Glomerular visceral epithelial cell (primary cell): ENCODE data around the gene CYP26C1.
A peak's percentile ranks its signal among the peaks of the same experiment; 100 is the strongest.
"Not testable (repeated sequence)": the region's sequence is repeated elsewhere in the genome, so short reads cannot be mapped to it uniquely, and the experiment has no call there.

Source experiments
- DNase-seq: peaks from one replicate; pipeline ENCODE4 v3.0.0-alpha.2; 2016; ENCODE audit errors: extremely low spot score

Gene CYP26C1

DNA sequence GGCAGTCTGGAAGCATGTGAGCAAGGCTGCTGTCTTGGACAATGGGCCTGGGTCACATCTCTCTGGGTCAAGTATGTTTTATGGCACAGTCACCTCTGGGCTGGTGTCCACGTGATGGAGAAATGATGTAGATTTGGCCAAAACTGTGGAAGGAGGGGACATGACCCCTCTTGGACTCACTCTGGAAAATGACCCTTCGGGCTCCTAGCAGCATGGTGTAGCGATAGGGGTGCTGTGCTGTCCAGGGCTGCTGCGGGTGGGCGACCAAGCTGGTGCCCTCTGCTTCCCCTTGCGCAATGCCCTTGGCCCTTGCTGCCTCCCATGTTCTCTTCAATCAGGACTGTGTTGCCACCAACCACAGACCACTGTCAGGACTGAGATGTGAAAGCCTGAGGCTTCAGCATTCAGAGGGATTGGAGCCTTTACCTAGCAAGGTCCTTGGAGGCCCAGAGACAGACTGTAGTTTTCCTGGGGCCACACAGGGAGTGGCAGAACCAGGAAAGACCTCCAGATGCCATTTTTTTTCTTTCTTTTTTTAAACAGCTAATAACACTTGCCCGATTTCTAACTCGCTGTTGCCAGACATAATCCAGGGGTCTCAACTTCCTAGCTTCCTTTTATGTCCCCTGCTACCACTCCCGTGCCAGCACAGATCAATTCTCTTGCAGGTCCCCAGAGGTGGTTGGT, 19.2 kb downstream of the CYP26C1 start:
- DNase-seq, result no peak

DNA sequence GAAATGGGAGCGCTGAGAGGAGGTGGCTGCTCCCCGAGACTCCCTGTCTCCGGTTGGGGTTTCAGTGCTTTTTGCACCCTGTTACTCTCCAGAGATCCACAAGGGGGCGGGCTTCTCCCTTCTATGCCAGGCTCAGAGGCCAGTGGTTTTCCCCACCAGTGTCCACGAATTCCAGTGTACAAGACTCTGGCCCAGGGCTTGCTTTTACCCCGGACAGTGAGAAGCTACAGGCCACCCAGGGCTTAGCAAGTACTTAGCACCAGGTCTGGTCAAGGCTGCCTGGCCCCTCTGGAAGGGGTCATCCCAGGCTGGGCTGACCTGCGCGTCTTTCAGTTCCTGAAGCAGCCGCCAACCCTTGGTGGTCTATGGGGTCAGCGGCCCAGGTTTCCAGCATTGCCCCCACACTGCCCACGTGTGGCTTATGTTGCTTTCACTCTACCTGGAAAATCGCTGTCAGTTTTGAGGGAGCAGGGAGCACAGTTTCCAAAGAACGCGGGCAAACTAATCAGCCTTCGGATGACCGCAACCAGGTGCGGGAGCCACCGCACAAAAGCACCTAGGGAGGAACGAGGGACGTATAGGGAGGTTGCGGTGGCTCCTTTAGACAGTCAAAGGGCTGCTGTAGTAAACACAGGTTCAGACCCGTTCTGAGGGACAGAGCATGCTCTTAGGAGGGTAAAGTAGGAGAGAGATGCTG, 19.9 kb downstream of the CYP26C1 start:
- DNase-seq, result peak; percentile 63

DNA sequence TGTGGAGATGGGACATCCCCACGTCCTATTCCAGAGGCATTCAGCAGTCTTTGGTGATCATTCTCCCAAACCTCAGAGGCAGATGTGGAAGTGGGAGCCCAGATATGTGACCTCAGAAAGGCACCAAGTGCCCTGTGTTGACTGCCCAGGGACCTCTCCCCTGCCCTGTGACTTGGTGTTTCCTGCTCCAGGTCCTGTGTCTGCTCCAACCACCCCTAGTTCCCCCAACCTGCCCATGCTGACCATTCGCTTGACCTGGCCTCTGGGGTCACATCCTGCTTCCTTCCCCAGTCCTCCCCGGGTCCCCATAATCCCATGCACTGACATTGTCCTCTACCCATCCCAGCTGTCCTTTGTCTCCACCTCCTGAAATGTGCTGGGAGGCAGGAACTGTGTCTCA, 20.7 kb downstream of the CYP26C1 start:
- no peak for DNase-seq

DNA sequence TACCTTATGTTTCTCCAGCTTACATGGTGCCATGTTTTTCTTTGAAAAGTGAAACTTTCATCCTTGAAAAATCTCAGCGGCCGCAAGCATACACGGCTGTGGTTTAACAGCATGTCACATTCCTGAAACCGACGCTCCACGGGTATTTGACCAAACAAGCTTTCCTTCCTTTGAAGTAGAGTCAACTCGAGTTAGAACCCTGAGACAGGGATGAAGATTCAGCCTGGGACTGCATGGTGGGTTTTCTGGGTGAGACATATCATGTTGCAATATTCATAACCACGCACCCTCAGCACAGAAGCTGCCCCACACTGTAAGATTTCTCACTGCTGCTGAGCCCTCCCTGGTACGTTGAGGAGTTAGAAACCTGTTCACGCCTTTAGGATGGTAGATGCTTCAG, 21.2 kb downstream of the CYP26C1 start:
- peak; percentile 75 for DNase-seq

DNA sequence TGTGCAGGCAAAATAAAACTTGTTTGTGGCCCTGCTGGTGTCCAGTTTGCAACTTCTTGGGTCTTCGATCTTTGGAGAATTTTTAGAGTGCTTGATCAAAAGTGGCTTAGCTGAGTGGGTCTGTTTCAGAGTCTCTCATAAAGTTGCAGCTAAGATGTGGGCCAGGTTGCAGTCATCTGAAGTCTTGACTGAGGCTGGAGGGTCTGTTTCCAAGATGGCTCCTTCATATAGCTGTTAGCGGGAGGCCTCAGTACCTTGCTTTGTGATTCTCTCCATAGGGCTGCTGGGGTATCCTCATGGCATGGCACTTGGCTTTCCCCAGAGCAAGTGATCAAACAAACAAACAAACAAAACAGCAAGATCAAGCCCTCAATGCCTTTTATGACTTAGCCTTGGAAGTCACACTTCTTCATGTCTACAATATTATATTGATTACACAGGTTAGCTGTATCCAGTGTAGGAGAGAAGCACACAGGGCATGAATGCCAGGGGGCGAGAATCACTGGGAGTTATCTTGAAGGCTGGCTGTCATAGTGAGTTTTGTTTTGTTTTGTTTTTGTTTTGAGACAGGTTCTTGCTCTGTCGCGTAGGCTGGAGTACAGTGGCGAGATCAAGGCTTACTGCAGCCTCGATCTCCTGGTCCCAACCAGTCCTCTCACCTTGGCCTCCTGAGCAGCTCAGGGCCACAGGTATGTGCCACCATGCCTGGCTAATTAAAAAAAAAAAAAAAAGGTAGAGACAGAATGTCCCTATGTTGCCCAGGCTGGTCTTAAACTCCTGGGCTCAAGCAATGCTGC, 23.3 kb downstream of the CYP26C1 start:
- DNase-seq, result no peak

DNA sequence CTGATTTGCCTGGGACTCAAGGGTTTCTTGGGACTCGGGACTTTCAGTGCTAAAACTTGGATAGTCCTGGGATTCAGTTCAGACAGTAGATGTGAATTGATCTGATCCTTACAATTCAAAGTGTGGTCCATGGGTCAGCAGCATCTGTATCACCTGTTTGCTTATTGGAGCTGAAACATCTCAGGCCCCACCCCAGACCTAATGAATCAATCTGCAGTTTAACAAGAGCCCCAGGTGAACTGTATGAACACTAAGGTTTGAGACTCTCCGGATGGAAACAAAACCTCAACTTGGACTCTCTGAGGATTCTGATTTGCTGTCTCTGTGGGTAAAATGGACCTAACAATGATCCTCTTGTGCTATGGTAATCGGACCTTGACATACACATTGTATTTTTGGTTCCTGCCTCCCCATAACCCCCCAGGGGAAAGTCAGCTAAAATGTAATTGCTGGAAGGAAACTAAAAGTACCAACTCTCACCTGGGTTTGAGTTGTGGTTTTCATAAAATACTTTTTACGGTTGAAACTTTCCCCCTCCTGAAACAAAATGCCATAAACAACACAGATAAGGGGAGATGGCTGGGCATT, 24.8 kb downstream of the CYP26C1 start:
- DNase-seq, result no peak

DNA sequence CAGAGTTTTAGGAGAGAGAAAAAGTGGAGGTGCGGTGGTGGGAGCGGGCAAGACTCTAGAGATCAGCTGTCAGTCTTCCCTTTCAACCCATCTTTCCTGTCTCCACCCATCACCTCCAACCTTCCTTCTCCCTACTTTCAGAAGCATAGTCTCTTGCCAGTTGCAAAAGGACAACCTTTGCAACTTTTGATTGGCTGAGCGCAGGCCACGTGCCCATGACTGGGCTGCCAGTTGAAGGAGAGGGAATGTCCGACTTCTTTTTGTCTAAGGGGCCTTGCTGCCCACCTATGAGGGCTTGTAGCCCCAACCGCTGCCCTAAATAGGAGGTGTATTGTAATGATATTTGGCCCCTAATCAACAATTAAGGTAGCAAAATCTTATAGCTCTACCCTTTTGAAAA, 25.7 kb downstream of the CYP26C1 start:
- DNase-seq, result no peak

DNA sequence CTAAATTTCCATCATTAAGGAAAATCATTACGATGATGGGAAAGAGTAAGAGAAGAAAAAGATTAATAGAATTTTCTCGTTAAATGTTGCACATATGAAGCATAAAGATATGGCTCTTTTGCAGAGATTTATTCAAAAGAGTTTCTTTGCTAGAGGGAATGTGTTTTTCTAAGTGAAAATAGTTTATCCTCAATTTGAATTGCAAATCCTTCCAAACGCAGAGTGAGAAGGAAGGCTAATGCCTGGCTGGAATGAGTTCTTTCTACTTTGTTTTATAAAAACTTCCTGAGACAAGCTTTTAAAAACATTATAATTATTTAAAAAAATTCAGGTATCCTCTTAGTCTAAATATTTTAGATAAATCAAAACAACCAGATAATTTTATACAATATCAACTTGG, 27.2 kb downstream of the CYP26C1 start:
- DNase-seq, result no peak

DNA sequence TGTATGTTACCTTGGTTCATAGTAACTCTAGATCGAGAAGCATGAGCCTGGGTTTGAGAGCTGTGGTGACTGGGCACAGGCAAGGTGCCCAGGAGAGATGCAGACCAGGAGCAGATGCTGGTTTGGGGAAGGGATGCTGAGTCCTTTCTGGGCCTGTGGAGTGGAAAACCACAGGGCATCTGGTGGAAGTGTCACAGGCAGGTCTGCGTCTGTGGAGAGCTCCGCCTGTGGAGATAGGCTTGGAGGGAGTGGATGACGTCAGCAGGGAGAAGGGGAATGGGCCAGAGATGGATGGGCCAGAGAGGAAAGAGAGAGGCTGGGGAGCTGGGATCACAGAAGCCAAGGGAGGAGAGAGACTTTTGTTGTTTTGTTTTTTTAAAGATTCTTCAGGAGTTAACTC, 27.9 kb downstream of the CYP26C1 start:
- DNase-seq, result no peak

DNA sequence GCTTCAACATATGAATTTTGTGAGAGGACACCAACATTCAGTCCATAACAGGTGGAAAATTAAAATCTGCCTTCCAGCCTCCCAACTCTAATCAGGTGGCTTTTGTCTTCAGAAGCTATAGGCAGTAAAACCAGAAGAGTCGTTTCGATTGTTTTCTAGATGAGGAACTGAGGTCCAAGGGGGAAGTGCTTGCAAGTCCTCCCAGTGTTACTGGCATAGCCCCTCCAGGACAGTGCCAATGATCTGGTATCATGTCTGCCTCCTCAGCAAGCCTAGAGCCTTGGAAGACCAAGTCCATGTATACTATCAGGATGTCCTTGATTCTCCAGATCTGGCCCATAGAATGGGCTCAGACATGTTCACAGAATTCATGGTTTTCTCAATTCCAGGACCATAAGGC, 30.0 kb downstream of the CYP26C1 start:
- no peak for DNase-seq

DNA sequence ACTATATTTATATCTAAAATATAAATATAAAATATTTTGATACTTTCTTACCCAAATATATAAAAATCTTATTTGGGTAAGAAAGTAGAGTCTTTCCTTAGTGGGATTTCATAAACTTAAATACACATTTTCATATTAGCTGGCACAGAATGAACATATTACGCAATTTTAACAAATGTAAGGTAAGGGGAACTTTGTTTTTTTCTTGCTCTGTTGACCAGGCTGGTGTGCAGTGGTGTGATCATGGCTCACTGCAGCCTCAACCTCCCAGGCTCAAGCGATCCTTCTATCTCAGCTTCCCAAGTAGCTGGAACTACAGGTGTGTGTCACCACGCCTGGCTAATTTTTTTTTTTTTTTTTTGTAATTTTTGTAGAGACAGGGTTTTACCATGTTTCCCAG, 31.4 kb downstream of the CYP26C1 start:
- no peak for DNase-seq

DNA sequence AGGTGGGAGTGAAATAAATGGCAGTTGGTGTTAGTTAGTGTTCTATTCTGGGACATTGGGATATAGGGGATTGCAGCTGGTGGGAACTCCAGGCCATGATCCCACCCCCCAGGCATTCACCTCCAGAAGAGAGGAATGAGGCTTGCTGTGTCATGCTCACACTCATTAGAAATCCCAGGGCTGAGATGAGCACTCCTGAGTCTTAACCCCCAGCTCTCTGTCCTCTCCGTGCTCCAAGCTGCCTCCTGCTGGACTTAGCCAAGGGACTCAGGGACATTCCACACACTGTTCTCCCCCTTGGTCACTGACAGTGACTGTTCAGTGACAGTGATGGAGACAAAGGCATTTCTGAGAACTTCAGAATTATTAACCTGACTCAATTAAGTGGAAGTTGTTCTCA, 34.6 kb downstream of the CYP26C1 start:
- no peak for DNase-seq

DNA sequence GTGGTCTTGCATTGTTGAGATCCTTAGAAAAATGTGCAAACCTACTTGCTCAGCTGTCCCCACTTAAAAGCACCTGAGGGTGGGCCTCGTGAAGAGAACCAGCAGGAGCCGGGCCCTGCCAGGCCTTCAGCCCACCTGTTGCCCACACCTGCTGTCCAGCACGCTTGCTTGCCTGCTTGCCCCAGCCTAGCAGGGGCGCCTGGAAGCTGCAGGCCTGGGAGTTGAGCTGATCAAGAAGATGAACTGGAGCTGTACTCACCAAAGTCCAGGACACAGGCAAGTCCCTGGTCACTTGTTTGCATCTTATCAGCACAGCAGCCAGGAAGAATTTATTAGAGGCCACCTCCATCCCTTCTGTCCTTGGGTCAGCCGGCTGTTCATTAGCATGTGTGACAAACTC, 36.3 kb downstream of the CYP26C1 start:
- DNase-seq, result no peak

DNA sequence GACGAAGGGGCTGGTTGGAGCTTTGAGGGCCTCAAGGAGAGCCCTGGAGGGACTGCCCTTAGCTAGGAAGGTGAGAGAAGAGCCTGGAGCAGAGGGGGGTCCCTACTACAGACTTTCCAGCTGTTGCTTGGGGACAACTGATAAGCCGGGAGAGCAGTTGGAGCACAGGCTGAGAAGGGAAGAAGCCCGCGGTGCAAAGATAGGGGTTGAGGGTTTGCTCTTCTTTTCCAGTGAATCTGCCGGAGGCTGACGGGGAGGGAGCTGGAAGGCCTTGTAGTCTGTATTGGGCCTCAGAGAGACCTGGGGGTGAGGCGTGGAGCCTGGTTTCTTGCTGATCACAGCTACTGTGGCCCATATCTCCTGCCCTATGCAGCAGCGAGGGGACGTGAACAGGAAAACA, 36.8 kb downstream of the CYP26C1 start:
- no peak for DNase-seq

DNA sequence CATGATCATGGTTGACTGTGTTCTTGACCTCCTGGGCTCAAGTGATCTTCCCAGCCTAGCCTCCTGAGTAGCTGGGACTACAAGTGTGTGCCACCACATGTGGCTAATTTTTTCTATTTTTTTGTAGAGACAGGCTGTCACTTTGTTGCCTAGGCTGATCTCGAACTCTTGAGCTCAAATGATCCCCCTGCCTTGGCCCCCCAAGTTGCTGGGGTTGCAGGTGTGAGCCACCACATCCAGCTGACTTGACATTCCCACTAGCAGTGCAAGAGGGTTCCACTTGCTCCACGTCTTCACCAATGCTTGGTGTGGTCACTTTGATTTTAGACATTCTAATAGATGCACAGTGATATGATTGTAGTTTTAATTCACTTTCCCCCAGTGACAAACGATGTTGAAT, 38.2 kb downstream of the CYP26C1 start:
- no peak for DNase-seq

DNA sequence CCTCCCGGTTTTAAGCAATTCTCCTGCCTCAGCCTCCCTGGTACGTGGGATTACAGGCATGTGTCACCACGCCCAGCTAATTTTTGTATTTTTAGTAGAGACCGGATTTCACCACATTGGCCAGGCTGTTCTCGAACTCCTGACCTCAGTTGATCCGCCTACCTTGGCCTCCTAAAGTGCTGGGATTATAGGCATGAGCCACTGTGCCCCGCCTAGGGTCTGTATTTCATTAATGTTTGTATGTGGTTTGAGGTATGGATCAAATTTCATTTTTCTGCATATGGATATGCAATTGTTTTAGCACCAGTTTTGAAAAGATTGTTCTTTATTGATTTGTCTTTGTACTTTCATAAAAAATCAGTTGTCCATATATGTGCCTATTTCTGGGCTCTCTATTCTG, 39.1 kb downstream of the CYP26C1 start:
- no peak for DNase-seq

DNA sequence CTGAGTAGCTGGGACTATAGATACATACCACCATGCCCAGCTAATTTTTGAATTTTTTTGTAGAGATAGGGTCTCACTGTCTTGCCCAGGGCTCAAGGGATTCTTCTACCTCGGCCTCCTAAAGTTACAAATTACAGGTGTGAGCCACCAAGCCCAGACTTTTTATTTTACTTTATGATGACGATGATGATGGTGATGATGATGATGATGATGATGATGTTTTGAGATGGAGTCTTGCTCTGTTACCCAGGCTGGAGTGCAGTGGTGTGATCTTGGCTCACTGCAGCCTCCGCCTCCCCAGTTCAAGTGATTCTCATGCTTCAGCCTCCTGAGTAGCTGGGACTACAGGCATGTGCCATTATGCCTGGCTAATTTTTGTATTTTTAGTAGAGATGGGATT, 40.5 kb downstream of the CYP26C1 start:
- DNase-seq, result not testable (repeated sequence)

DNA sequence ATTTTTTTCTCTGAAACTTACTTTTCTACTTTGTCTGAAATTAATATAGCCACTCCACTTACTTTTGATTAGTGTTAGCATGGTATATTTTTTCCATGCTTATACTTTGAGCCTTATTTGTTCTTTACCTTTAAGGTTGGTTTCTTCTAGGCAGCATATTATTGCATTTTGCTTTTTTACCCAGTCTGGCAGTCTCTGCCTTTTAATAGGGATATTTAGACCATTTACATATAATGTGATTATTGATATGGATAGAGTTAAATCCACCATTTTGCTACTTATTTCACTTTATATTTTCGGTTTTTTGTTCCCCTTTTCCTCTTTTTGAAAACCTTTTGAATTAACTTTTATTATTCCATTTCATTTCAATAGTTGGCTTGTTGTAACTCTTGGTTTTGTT, 43.4 kb downstream of the CYP26C1 start:
- no peak for DNase-seq

DNA sequence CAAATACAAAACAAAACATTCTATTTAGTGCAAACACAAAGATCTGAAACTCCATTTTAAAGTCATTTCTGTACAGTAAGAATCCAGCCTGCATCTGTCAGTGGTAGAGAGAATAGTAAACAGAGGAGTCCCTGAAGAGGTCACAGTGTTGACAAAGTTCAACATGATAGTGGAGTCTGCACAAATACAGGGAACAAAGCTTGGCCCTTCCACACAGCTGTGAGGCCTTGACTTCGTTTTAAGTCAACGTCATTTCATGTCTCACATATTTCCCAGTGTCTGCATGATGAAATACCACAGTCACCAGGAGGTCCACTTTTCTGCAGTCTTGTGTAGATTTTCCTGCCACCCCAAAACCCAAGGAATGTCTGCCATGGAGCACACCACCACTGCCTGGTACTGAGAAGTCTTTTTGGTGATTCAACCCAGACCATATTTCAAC, 46.1 kb downstream of the CYP26C1 start:
- DNase-seq, result peak; percentile 89

DNA sequence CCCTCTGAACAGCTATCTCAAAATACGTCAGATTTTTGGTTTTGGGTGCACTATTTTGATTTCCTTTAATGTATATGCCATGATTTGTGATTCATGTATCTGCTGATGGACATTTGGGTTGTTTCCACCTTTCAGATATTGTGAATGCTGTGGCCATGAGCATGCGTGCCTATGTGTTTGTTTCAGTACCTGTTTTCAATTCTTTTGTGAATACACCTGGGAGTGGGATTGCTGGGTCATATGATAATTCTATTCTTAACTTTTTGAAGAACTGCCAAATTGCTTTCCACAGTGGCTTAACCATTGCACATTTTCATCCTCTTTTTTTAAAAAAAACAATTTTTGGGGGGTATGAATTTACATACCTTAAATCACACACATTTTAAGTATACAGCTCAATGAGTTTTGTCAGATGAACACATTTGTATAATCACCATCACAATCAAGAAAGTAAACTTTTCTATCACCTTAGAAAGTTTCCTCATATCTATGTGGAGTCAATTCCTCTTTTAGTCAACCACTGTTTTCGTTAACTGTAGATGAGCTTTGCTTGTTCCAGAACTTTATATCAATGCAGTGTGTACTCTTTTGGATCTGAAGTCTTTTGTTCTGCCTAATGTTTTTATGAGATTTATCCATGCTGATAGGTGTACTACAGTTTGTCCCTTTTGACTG, 50.0 kb downstream of the CYP26C1 start:
- DNase-seq, result no peak

DNA sequence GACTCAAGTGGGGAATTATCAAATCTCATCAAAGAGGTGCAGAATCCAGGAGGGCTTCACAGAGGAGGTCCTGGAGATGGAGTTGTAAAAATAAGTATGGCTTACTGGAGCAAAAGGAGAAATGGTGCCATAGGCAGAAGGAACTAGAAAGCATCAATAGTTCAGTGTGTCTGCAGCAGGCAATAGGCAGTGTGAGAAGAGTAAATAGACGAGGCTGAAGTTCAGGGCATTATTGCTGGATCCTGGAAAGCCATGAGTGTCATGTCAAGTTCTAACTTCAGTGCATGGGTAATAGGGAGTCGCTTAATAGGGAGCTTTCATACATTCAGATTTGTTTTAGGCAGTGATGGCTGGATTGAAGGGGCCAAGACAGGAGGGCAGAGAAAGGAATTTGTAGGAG, 52.4 kb downstream of the CYP26C1 start:
- DNase-seq, result no peak
